GM03348 (cell line): ENCODE data around the gene HIVEP1.
A peak's percentile ranks its signal among the peaks of the same experiment; 100 is the strongest.

ENCODE experiments used
- DNase-seq: peaks from one replicate; pipeline ENCODE4 v3.0.0; 2012; ENCODE audit warnings: low spot score

The HIVEP1 gene

DNA sequence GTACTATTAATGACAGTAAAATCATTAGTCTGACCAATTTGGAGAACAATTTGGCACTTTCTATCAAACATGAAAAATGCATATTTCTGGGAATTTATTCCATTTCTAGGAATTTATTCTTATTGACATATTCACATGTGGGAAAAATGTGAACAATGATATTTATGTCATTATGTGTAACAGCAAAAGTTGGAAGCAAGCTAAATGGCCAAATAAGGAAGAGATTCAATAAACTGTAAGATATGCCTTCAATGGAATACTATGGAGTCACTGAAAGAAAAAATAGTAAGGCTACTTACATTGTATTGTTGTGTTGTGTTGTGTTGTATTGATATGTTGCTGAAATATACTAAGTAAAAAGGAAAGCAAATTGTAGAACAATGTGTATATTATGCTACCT is 177.5 kb downstream of the HIVEP1 start:
- DNase-seq, result no peak

- DNase-seq, result no peak
Measured at GRCh38 chr6:12190252-12190651, 178.1 kb downstream of the HIVEP1 start.

- peak; percentile 19 for DNase-seq
Measured at GRCh38 chr6:12196326-12196936, 184.3 kb downstream of the HIVEP1 start.

- DNase-seq, result no peak
Measured at GRCh38 chr6:12198851-12199250, 186.7 kb downstream of the HIVEP1 start.

DNA sequence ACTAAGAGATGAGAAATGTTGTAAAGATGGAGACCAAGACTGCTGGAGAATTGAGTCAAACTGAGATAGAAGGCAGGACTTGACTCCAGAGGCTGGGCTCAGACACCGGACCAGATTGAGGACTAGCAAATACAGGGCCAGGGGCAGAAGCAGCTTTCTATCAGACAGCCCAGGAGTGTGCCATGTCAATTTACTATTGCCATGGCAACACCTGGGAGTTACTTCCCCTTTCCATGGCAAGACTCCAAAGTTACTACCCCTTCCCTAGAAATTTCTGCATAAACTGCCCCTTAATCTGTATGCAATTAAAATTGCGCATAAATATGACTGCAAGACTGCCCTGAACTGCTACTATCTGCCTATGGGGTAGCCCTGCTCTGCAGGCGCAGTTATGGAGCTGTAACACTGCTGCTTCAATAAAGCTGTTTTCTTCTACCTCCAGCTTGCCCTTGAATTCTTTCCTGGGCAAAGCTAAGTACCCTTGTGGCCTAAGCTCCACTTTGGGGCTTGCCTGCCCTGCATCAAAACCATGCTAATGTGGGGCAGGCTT is 188.0 kb downstream of the HIVEP1 start:
- no peak for DNase-seq

DNA sequence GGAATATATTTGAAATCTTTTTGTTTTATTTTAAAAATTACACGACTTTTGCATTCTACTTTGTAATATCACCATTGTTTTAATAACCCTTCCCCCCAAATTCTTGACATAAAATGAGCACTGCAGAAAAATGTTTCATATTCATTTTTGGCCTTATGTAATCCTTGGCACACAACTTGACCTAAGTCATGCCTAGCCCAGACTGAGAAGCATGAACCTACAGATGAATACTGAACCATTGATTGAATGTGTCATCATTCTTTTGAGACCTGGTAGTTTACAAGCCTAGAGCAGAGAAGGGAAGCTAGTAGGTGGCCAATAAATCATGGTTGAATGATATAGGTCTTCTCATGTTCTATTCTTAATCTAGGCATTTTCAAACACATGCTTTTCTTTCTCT is 188.6 kb downstream of the HIVEP1 start:
- DNase-seq, result no peak

DNA sequence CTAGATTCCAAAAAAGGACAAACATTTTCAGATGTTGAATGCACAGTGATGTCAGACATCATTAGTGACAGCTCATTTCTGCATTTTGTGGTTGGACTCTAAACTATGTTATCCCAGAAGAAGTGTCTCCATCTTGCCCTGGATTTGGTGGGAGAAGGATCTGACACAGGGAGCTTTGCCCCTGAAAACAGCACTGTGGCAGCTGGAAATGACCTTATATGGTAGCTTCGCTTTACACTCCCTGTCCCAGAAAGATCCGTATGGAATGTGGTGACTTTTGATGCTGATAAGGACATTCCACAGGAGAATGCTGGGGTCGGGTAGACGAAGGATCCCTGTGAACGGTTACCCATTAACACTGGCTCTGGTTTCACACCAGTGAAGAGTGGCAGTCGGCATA is 190.9 kb downstream of the HIVEP1 start:
- DNase-seq, result no peak

GRCh38 chr6:12208190-12208589 is 196.1 kb downstream of the HIVEP1 start:
- no peak for DNase-seq

DNA sequence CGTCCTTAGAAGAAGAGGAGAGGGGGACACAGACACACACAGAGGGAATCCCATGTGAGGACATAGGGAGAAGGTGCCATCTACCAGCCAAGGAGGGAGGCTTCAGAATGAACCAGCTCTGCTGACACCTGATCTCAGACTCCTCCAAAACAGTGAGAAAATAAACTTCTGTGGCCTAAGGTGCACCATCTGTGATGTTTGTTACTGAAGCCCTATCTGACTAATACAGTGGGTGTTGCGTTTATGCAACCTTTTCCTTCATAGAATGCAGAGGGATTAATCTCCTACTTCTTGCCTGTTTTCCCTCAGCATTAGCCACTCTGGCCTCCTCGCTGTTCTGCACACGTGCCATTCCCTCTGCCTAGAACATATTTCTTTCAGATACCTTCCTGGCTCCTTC is 196.6 kb downstream of the HIVEP1 start:
- no peak for DNase-seq
